HepG2 (cell line): ENCODE results near the gene BLVRA. TPM values are rescaled to one million over a fixed set of nuclear protein-coding genes. Genes with fewer than 3 reads are reported as not detected.

Experiments
- CENPT ChIP-seq: sonication (generic); formaldehyde crosslinking; IDR thresholded peaks from 2 replicates; pipeline ENCODE4 v1.8.0; 2022; ENCODE audit warnings: low read depth, mild to moderate bottlenecking, moderate library complexity, missing genetic modification reagents
- ETV6 ChIP-seq: sonication (generic); formaldehyde crosslinking; conservative IDR thresholded peaks from 2 replicates; pipeline ENCODE4 v1.4.0; 2020; ENCODE audit warnings: missing genetic modification reagents
- GZF1 ChIP-seq: sonication (generic); formaldehyde crosslinking; IDR thresholded peaks from 2 replicates; pipeline ENCODE4 v1.5.1; 2020; ENCODE audit warnings: mild to moderate bottlenecking, missing genetic modification reagents
- JUND ChIP-seq: sonication (generic); formaldehyde crosslinking; IDR thresholded peaks from 2 replicates; pipeline ENCODE4 v1.8.0; 2022; ENCODE audit warnings: mild to moderate bottlenecking, missing genetic modification reagents
- NFYC ChIP-seq: IDR thresholded peaks from 2 replicates; pipeline ENCODE4 v1.6.1; 2016; ENCODE audit warnings: missing genetic modification reagents, missing compliant biosample characterization
- NR2F1 ChIP-seq, 2 experiments: fragments of 450-650 bp in 1 of 2; formaldehyde crosslinking in 1 of 2; IDR thresholded peaks; 2 replicates each; pipeline versions ENCODE4 v1.5.0 to v1.6.1; 2016 to 2020; ENCODE audit warnings: mild to moderate bottlenecking in 1 of 2, missing compliant biosample characterization in 1 of 2, missing genetic modification reagents in 1 of 2, moderate library complexity in 1 of 2
- NR3C1 ChIP-seq: sonication (generic); formaldehyde crosslinking; IDR thresholded peaks from 2 replicates; pipeline ENCODE4 v1.4.0; 2020; ENCODE audit warnings: missing genetic modification reagents
- PLRG1 ChIP-seq: fragments of 450-650 bp; conservative IDR thresholded peaks from 2 replicates; pipeline ENCODE4 v1.6.1; 2016
- REPIN1 ChIP-seq: sonication (generic); formaldehyde crosslinking; IDR thresholded peaks from 2 replicates; pipeline ENCODE4 v1.8.0; 2022; ENCODE audit warnings: missing genetic modification reagents, low read depth, mild to moderate bottlenecking, borderline replicate concordance
- RNF2 ChIP-seq: fragments of 450-650 bp; conservative IDR thresholded peaks from 2 replicates; pipeline ENCODE4 v1.6.1; 2016; ENCODE audit warnings: low read depth
- SMAD9 ChIP-seq: sonication (generic); formaldehyde crosslinking; IDR thresholded peaks from 2 replicates; pipeline ENCODE4 v1.5.1; 2020; ENCODE audit warnings: mild to moderate bottlenecking, missing genetic modification reagents
- SP1 ChIP-seq, 2 experiments: fragments of 450-650 bp in 1 of 2; sonication (generic) in 1 of 2; formaldehyde crosslinking in 1 of 2; IDR thresholded peaks; 2 replicates each; pipeline versions ENCODE4 v1.4.0 to v1.6.1; 2016 to 2020; ENCODE audit warnings: missing genetic modification reagents in 1 of 2
- TCF7 ChIP-seq: sonication (generic); IDR thresholded peaks from 2 replicates; pipeline ENCODE4 v1.6.1; 2016; ENCODE audit warnings: antibody characterized with exemption, low read depth
- ZBTB1 ChIP-seq: sonication (generic); formaldehyde crosslinking; IDR thresholded peaks from 2 replicates; pipeline ENCODE4 v1.4.0; 2020; ENCODE audit warnings: missing genetic modification reagents, borderline replicate concordance
- ZBTB2 ChIP-seq: sonication (generic); formaldehyde crosslinking; IDR thresholded peaks from 2 replicates; pipeline ENCODE4 v1.8.0; 2022; ENCODE audit warnings: low read depth, missing genetic modification reagents
- ZC3H4 ChIP-seq: sonication (generic); formaldehyde crosslinking; IDR thresholded peaks from 2 replicates; pipeline ENCODE4 v1.4.0; 2020; ENCODE audit warnings: missing genetic modification reagents, borderline replicate concordance
- ZMYM3 ChIP-seq: sonication (generic); formaldehyde crosslinking; IDR thresholded peaks from 2 replicates; pipeline ENCODE4 v1.5.1; 2020; ENCODE audit warnings: mild to moderate bottlenecking, missing genetic modification reagents
- ZNF17 ChIP-seq: sonication (generic); formaldehyde crosslinking; IDR thresholded peaks from 2 replicates; pipeline ENCODE4 v1.5.0; 2020; ENCODE audit warnings: mild to moderate bottlenecking, missing genetic modification reagents
- ZNF253 ChIP-seq: sonication (generic); formaldehyde crosslinking; IDR thresholded peaks from 2 replicates; pipeline ENCODE4 v1.8.0; 2022; ENCODE audit warnings: mild to moderate bottlenecking, missing genetic modification reagents, borderline replicate concordance
- ZNF615 ChIP-seq: sonication (generic); formaldehyde crosslinking; IDR thresholded peaks from 2 replicates; pipeline ENCODE4 v1.5.0; 2020; ENCODE audit warnings: mild to moderate bottlenecking, missing genetic modification reagents, borderline replicate concordance
- ZNF619 ChIP-seq: sonication (generic); formaldehyde crosslinking; IDR thresholded peaks from 2 replicates; pipeline ENCODE4 v1.4.0; 2020; ENCODE audit warnings: mild to moderate bottlenecking, missing genetic modification reagents
- ZNF629 ChIP-seq: sonication (generic); formaldehyde crosslinking; conservative IDR thresholded peaks from 2 replicates; pipeline ENCODE4 v1.5.0; 2020; ENCODE audit warnings: missing genetic modification reagents
- ZNF782 ChIP-seq: sonication (generic); formaldehyde crosslinking; IDR thresholded peaks from 2 replicates; pipeline ENCODE4 v1.4.0; 2020; ENCODE audit warnings: missing genetic modification reagents, mild to moderate bottlenecking, borderline replicate concordance
- polyA plus RNA-seq, 8 experiments: library from polyadenylated mRNA; depleted of rRNA in 3 of 8; stranded (reverse) in 7 of 8; unstranded in 1 of 8; fragments of >200 nt; fragmentation: Illumina TruSeq in 4 of 8; extraction: Trizol in 4 of 8; gene quantifications; 2 replicates each; pipeline versions ENCODE4 v1.2.1 to v1.2.3, GENCODE V29; 2011 to 2016; ENCODE audit warnings: low read depth in 4 of 8, missing spikeins in 1 of 8, mixed read lengths in 1 of 8; ENCODE audit not compliant: insufficient read depth in 1 of 8
- total RNA-seq, 5 experiments: library from RNA; depleted of rRNA; stranded (reverse); fragments of >200 nt; fragmentation: Illumina TruSeq; extraction: Trizol; gene quantifications; 2 replicates each; pipeline ENCODE4 v1.2.3, GENCODE V29; 2016; ENCODE audit warnings: low read depth in 1 of 5
- TF ChIP-seq, protein P1 (sequence below): sonication (generic); formaldehyde crosslinking; IDR thresholded peaks from 2 replicates; pipeline ENCODE4 v1.5.1; 2020; ENCODE audit warnings: missing genetic modification reagents, mild to moderate bottlenecking, borderline replicate concordance
- TF ChIP-seq, protein P2 (sequence below): fragments of 450-650 bp; IDR thresholded peaks from 2 replicates; pipeline ENCODE4 v1.6.1; 2017; ENCODE audit warnings: mild to moderate bottlenecking

Gene BLVRA
- total and polyA plus RNA-seq, 2 of the 13 experiments (the other 11 are each of a cell fraction or from before 2014, with no cell fraction given): 39.2 to 64.2 TPM

- TF ChIP-seq NR2F1 (CRISPR knock-in tag; IDR thresholded peaks at IDR 0.05) (no peak), REPIN1 (CRISPR knock-in tag) (no peak), SP1 (IDR thresholded peaks at IDR 0.05) (no peak), SP1 (CRISPR knock-in tag; IDR thresholded peaks at IDR 0.05) (peak; percentile 43), ZMYM3 (CRISPR knock-in tag) (no peak), NR3C1 (no peak), TCF7 (no peak), ZBTB1 (CRISPR knock-in tag) (no peak), NFYC (CRISPR knock-in tag) (peak; percentile 73), ZNF629 (CRISPR knock-in tag) (no peak), RNF2 (no peak), ETV6 (CRISPR knock-in tag) (peak; percentile 57; the same call in 1 of the 2 replicates), SMAD9 (no peak), ZNF253 (CRISPR knock-in tag) (peak; percentile 73; the same call in 1 of the 2 replicates), PLRG1 (no peak), ZNF615 (CRISPR knock-in tag) (no peak), ZC3H4 (CRISPR knock-in tag) (no peak), GZF1 (CRISPR knock-in tag) (no peak), ZNF17 (CRISPR knock-in tag) (no peak), JUND (CRISPR knock-in tag) (no peak), ZBTB2 (peak; percentile 89), ZNF782 (CRISPR knock-in tag) (peak; percentile 84; the same call in 1 of the 2 replicates), CENPT (CRISPR knock-in tag) (no peak), ZNF619 (CRISPR knock-in tag) (0 out of 2 replicates have a peak, but pooled peaks have one; percentile 68)
- TF ChIP-seq, protein P1, sequence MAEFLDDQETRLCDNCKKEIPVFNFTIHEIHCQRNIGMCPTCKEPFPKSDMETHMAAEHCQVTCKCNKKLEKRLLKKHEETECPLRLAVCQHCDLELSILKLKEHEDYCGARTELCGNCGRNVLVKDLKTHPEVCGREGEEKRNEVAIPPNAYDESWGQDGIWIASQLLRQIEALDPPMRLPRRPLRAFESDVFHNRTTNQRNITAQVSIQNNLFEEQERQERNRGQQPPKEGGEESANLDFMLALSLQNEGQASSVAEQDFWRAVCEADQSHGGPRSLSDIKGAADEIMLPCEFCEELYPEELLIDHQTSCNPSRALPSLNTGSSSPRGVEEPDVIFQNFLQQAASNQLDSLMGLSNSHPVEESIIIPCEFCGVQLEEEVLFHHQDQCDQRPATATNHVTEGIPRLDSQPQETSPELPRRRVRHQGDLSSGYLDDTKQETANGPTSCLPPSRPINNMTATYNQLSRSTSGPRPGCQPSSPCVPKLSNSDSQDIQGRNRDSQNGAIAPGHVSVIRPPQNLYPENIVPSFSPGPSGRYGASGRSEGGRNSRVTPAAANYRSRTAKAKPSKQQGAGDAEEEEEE (CRISPR knock-in tag): 0 out of 2 replicates have a peak, but pooled peaks have one; percentile 78
- TF ChIP-seq, protein P2, sequence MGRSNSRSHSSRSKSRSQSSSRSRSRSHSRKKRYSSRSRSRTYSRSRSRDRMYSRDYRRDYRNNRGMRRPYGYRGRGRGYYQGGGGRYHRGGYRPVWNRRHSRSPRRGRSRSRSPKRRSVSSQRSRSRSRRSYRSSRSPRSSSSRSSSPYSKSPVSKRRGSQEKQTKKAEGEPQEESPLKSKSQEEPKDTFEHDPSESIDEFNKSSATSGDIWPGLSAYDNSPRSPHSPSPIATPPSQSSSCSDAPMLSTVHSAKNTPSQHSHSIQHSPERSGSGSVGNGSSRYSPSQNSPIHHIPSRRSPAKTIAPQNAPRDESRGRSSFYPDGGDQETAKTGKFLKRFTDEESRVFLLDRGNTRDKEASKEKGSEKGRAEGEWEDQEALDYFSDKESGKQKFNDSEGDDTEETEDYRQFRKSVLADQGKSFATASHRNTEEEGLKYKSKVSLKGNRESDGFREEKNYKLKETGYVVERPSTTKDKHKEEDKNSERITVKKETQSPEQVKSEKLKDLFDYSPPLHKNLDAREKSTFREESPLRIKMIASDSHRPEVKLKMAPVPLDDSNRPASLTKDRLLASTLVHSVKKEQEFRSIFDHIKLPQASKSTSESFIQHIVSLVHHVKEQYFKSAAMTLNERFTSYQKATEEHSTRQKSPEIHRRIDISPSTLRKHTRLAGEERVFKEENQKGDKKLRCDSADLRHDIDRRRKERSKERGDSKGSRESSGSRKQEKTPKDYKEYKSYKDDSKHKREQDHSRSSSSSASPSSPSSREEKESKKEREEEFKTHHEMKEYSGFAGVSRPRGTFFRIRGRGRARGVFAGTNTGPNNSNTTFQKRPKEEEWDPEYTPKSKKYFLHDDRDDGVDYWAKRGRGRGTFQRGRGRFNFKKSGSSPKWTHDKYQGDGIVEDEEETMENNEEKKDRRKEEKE: no peak
Observed at GRCh38 chr7:43758029-43758821, at the start of gene BLVRA (continued).
